Right lobe of liver (tissue), 6 donors: ENCODE measurements around the gene MEF2A. TPM values are rescaled to one million over a fixed set of nuclear protein-coding genes. Genes with fewer than 3 reads are reported as not detected.

Experiments
- ATAC-seq, 4 donors: fragments of 200-7000 bp; cut with Tn5 transposase; one replicate each; pipeline ENCODE4 v1.9.1; 2020; ENCODE audit warnings: mild to moderate bottlenecking in 4 of 4, moderate library complexity in 4 of 4
- DNase-seq, 3 donors: peaks; one replicate each; pipeline ENCODE4 v3.0.0-alpha.2; 2020
- H3K27ac ChIP-seq, 3 donors: fragments of 200-600 bp; one replicate each; pipeline ENCODE4 v1.8.0; 2022
- H3K27me3 ChIP-seq, 2 donors: fragments of 200-600 bp; one replicate each; pipeline ENCODE4 v1.8.0; 2022
- H3K36me3 ChIP-seq, 4 donors: fragments of 200-600 bp; sonication (generic) in 1 of 4; one replicate each; pipeline versions ENCODE4 v1.5.1 to v1.8.0; 2017 to 2022; ENCODE audit warnings: control low read depth in 1 of 4
- H3K4me1 ChIP-seq, 4 donors: fragments of 200-600 bp; sonication (generic) in 1 of 4; one replicate each; pipeline versions ENCODE4 v1.5.1 to v1.8.0; 2017 to 2022; ENCODE audit warnings: control low read depth in 1 of 4
- H3K4me3 ChIP-seq, 3 donors: fragments of 200-600 bp; one replicate each; pipeline ENCODE4 v1.8.0; 2022
- H3K9me3 ChIP-seq, 4 donors: fragments of 200-600 bp; sonication (generic) in 1 of 4; one replicate each; pipeline versions ENCODE4 v1.5.1 to v1.8.0; 2017 to 2022; ENCODE audit warnings: control low read depth in 1 of 4
- CTCF ChIP-seq, 4 donors: fragments of 200-600 bp in 3 of 4; fragments of 450-650 bp in 1 of 4; IDR thresholded peaks; one replicate each; pipeline versions ENCODE4 v1.5.1 to v1.8.0; 2016 to 2022; ENCODE audit warnings: antibody characterized with exemption in 4 of 4, mild to moderate bottlenecking in 2 of 4
- POLR2A ChIP-seq: fragments of 450-650 bp; IDR thresholded peaks from one replicate; pipeline ENCODE4 v1.6.1; 2017; ENCODE audit warnings: antibody characterized with exemption, mild to moderate bottlenecking
- WGBS: methylation state at CpG from one replicate; pipeline ENCODE4 v1.1.6; 2018; ENCODE audit warnings: low coverage, low lambda C conversion rate; ENCODE audit not compliant: insufficient coverage; ENCODE audit errors: missing lambda C conversion rate; 5-methylcytosine and 5-hydroxymethylcytosine counted together
- intact Hi-C, 2 donors: fragments of 100-400 bp; cut with DNase I; formaldehyde crosslinking; loops; one replicate each; pipeline versions ENCODE4 v1.11.2 to v1.14.1; 2022
- total RNA-seq, 6 experiments: library from RNA; depleted of rRNA in 2 of 6; stranded (reverse); fragments of >200 nt in 2 of 6; fragmentation: NEBNext Ultra II Directional in 3 of 6; extraction: Animal tissue kit (Norgen Biotek cat#: 25700) in 3 of 6; gene quantifications; one replicate each; pipeline versions ENCODE4 v1.1.0 to v1.2.4, GENCODE V29; 2016 to 2023
- donor health status: DM: no; HTN: yes; CAD: no.
- donor health status: DM: no; HTN: no; CAD: no.
- donor health status: DM: no; HTN: no; CAD: no.
- donor health status: DM: no; HTN: yes; CAD: no.
- donor health status: DM: no; HTN: yes; CAD: no.

Gene MEF2A
- total RNA-seq, 6 experiments from 2014 or later, result 20.1 to 35.5 (median 25.4) TPM

DNA sequence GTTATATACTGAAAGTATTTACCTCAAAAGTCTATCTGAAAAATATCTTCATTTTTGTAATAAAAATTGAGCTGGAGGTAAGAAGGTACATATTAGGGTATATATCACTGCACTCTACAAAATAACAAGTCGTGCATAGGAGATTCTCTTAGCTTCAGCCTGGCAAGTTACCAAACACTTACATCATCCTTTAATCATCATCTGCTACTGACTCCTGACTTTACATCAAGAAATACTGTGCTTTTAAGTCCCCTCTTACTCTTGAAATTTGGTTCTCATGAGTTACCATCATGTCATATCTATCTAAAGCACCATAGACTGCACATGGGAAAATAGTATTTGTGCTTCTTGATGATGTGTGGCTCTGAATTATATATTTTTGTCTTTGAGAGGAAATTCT lies 116.7 kb downstream of the MEF2A start:
- whole genome bisulfite sequencing, result 0% methylated on average over 1 of the region's 1 CpG
- DNase-seq, result no peak
- Histone ChIP-seq H3K27me3 (no peaks in the 10 kb centered on the region), H3K4me3 (no peak overlapping the region), H3K9me3 (no peaks in the 10 kb centered on the region), H3K4me1 (no peaks in the 10 kb centered on the region), H3K27ac (no peak overlapping the region), H3K36me3 (peaks cover 0 to 10% (median 4%) of the 10 kb centered on the region in 4 donors)
- ATAC-seq, result peak in 1 of 4 donors; percentile 63
- intact Hi-C loops, result no loop called here
- TF ChIP-seq POLR2A (no peak), CTCF (IDR thresholded peaks at IDR 0.05) (no peak)

DNA sequence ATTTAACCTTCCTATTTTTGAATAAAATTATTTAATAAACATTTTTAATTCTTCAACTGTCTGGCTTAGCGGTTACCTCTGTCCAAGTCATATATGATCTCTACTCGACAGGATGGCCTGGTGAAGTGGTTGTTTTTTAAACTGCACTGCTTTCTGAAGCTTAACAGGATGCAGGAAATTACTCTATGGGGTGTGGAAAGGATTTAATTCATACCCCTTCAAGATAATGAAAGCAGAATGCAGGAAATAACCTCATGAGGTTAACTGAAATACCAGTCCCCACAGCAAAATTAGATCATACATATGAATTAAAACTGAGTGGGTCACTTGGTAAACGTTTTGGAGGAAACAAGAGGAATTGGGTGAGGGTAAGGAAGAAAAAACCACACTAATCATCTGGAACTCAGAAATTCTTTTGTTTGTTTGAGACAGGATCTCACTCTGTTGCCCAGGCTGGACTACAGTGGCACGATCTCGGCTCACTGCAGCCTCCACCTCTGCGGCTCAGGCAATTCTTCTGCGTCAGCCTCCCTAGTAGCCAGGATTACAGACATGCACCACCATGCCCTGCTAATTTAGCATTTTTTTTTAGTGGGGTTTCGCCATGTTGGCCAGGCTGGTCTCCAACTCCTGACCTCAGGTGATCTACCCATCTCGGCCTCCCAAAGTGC lies 117.4 kb downstream of the MEF2A start:
- peak overlapping the region in 1 of 3 donors; percentile 13 for H3K27ac ChIP-seq
- ATAC-seq, result peak; percentile 39 to 72 (median 56)

GRCh38 chr15:99686290-99686689 lies 120.5 kb downstream of the MEF2A start:
- Histone ChIP-seq H3K4me1 (no peaks in the 10 kb centered on the region), H3K4me3 (no peak overlapping the region), H3K27ac (no peak overlapping the region), H3K9me3 (no peaks in the 10 kb centered on the region), H3K27me3 (no peaks in the 10 kb centered on the region), H3K36me3 (peaks cover 0 to 12% (median 0%) of the 10 kb centered on the region in 4 donors)
- 83% methylated on average over 1 of the region's 1 CpG for WGBS
- intact Hi-C loops, result no loop called here
- TF ChIP-seq CTCF (IDR thresholded peaks at IDR 0.05), result no peak
- TF ChIP-seq POLR2A, result no peak
- DNase-seq (no peak), ATAC-seq (no peak)

More for the DNA sequence above, 117.4 kb downstream of the MEF2A start:
- peaks cover 0 to 10% (median 4%) of the 10 kb centered on the region in 4 donors for H3K36me3 ChIP-seq
- WGBS, result 80% methylated on average over 9 of the region's 9 CpGs
- no peaks in the 10 kb centered on the region for H3K9me3 ChIP-seq
- TF ChIP-seq CTCF (IDR thresholded peaks at IDR 0.05) (no peak), POLR2A (no peak)
- no peak overlapping the region for H3K4me3 ChIP-seq
- no peaks in the 10 kb centered on the region for H3K27me3 ChIP-seq
- no peaks in the 10 kb centered on the region for H3K4me1 ChIP-seq
- intact Hi-C loops, result no loop called here
- DNase-seq, result no peak

DNA sequence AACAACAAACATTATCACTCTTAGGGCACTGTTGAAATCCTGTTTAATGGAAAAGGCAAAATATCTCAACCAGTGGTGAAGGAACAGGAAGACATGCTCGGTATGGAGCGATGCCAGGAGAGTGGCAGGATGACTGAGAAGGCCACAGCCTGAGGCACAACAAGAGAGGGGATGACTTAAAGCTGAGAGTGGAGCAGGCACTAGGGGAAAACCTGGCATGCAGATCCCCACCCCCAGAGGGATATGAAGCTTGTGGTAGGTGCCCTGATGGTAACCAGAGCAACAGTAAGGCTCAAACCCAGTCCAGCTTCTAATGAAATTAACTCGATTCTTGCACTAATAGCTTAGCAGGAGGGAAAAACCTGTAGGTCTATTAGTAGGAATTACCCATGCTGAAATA lies 127.0 kb downstream of the MEF2A start:
- H3K4me1 ChIP-seq, result no peaks in the 10 kb centered on the region
- H3K36me3 ChIP-seq, result peaks cover 0 to 23% (median 12%) of the 10 kb centered on the region in 4 donors
- H3K27ac ChIP-seq, result no peak overlapping the region
- WGBS, result 81% methylated on average over 3 of the region's 3 CpGs
- H3K27me3 ChIP-seq, result no peaks in the 10 kb centered on the region
- intact Hi-C loops, result no loop called here
- ATAC-seq, result peak in 2 of 4 donors; percentile 28 to 31
- H3K9me3 ChIP-seq, result no peaks in the 10 kb centered on the region
- TF ChIP-seq POLR2A (no peak), CTCF (IDR thresholded peaks at IDR 0.05) (no peak)
- H3K4me3 ChIP-seq, result no peak overlapping the region
- no peak for DNase-seq
